ENCODE data around the gene SHFL. TPM values are rescaled to one million over a fixed set of nuclear protein-coding genes. Genes with fewer than 3 reads are reported as not detected.

The SHFL gene
- total RNA-seq, 3 donors from 2014 or later (not counting 1 experiment from before 2014, with no cell fraction given), result 107 to 111 (median 107) TPM

GRCh38 chr19:10091370-10091687 is 5.2 kb downstream of the SHFL start:
- H3K9me3 ChIP-seq (ENCODE audit: control insufficient read depth, insufficient read depth, low read length), result no peaks in the 10 kb centered on the region
- intact Hi-C loops (cut with micrococcal nuclease), result no loop called here
- no peak overlapping the region for H3K27ac ChIP-seq (ENCODE audit: low read length)
- peaks cover 39% of the 10 kb centered on the region for H3K36me3 ChIP-seq (ENCODE audit: control insufficient read depth, insufficient read depth, low read length)
- DNase-seq (no peak), ATAC-seq (no peak)
- peaks cover 28% of the 10 kb centered on the region for H3K4me1 ChIP-seq (ENCODE audit: control insufficient read depth, insufficient read depth, low read length)
- no peaks in the 10 kb centered on the region for H3K9me3 Mint-ChIP-seq
- WGBS (ENCODE audit: insufficient coverage), result 96% methylated on average over 17 of the region's 17 CpGs
- no peaks in the 10 kb centered on the region for H3K27me3 Mint-ChIP-seq (ENCODE audit: low read depth in 2 of 2)
- H3K4me1 Mint-ChIP-seq, result peaks cover 18 to 22% of the 10 kb centered on the region in 2 donors
- no peak overlapping the region for H3K4me3 Mint-ChIP-seq
- no peak overlapping the region for H3K4me3 ChIP-seq (ENCODE audit: low read length)
- H3K27me3 ChIP-seq (ENCODE audit: control insufficient read depth, insufficient read depth, low read length), result no peaks in the 10 kb centered on the region
- H3K27ac Mint-ChIP-seq, result peak overlapping the region in 1 of 2 donors; percentile 74
- H3K36me3 Mint-ChIP-seq, result peaks cover 5% of the 10 kb centered on the region
- TF ChIP-seq CTCF (IDR thresholded peaks at IDR 0.05), result no peak

DNA sequence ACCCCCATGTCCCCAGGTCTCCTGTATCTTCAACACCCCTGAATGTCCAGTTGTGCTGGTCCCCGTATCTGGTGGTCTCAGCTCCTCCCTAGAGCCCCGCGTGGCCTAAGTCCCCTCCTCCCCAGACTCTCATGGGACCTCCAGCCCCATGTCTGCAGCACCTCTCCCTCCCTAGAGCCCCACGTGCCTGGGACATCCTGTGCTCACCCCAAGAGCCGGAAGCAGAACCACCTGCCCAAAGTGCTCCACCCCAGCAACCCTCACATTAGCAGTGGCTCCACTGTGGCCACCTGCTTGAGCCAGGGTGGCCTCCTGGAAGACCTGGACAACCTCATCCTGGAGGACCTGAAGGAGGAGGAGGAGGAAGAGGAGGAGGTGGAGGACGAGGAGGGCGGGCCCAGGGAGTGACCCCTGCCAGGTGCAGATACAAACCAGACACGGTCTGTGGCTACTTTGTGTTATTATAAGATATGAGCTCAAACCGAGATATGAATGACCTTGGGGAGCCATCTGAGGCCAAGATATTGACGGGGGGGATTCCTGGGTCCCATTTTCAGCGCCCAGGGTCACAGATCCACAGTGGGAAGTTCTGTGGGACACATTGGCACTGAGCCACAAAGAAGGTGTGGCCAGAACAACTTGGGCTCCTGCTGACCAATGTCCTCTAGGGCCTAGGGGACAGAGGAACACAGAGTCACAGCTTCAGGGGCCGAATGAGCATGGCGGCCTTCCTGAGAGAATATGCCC is 6.0 kb downstream of the SHFL start:
- intact Hi-C loops (cut with micrococcal nuclease), result no loop called here
- Mint-ChIP-seq H3K4me3 (peak overlapping the region; percentile 2), H3K36me3 (peaks cover 5% of the 10 kb centered on the region), H3K4me1 (peaks cover 18 to 19% of the 10 kb centered on the region in 2 donors), H3K27me3 (ENCODE audit: low read depth in 2 of 2) (no peaks in the 10 kb centered on the region), H3K27ac (peak overlapping the region in 1 of 2 donors; percentile 74), H3K9me3 (no peaks in the 10 kb centered on the region)
- peaks cover 39% of the 10 kb centered on the region for H3K36me3 ChIP-seq (ENCODE audit: control insufficient read depth, insufficient read depth, low read length)
- ATAC-seq (no peak), DNase-seq (no peak)
- H3K27me3 ChIP-seq (ENCODE audit: control insufficient read depth, insufficient read depth, low read length), result no peaks in the 10 kb centered on the region
- TF ChIP-seq CTCF (IDR thresholded peaks at IDR 0.05), result no peak
- no peaks in the 10 kb centered on the region for H3K9me3 ChIP-seq (ENCODE audit: control insufficient read depth, insufficient read depth, low read length)
- H3K27ac ChIP-seq (ENCODE audit: low read length), result no peak overlapping the region
- 86% methylated on average over 13 of the region's 13 CpGs for WGBS (ENCODE audit: insufficient coverage)
- peaks cover 28% of the 10 kb centered on the region for H3K4me1 ChIP-seq (ENCODE audit: control insufficient read depth, insufficient read depth, low read length)
- no peak overlapping the region for H3K4me3 ChIP-seq (ENCODE audit: low read length)

GRCh38 chr19:10092648-10093294 is 6.7 kb downstream of the SHFL start:
- H3K27ac ChIP-seq (ENCODE audit: low read length), result no peak overlapping the region
- no peak for ATAC-seq

More at GRCh38 chr19:10092648-10093294, 6.7 kb downstream of the SHFL start:
- H3K36me3 ChIP-seq (ENCODE audit: control insufficient read depth, insufficient read depth, low read length), result peaks cover 39% of the 10 kb centered on the region
- intact Hi-C loops (cut with micrococcal nuclease), result no loop called here
- no peaks in the 10 kb centered on the region for H3K9me3 Mint-ChIP-seq
- peaks cover 5% of the 10 kb centered on the region for H3K36me3 Mint-ChIP-seq
- H3K4me1 Mint-ChIP-seq, result peaks cover 11 to 12% of the 10 kb centered on the region in 2 donors
- H3K9me3 ChIP-seq (ENCODE audit: control insufficient read depth, insufficient read depth, low read length), result no peaks in the 10 kb centered on the region
- DNase-seq, result no peak
- H3K4me1 ChIP-seq (ENCODE audit: control insufficient read depth, insufficient read depth, low read length), result peaks cover 23% of the 10 kb centered on the region
- no peak for TF ChIP-seq CTCF (IDR thresholded peaks at IDR 0.05)
- H3K27me3 Mint-ChIP-seq (ENCODE audit: low read depth in 2 of 2), result no peaks in the 10 kb centered on the region
- WGBS (ENCODE audit: insufficient coverage), result 96% methylated on average over 9 of the region's 9 CpGs
- H3K4me3 ChIP-seq (ENCODE audit: low read length), result no peak overlapping the region
- peak overlapping the region; percentile 39 to 68 for H3K27ac Mint-ChIP-seq
- H3K27me3 ChIP-seq (ENCODE audit: control insufficient read depth, insufficient read depth, low read length), result no peaks in the 10 kb centered on the region
- H3K4me3 Mint-ChIP-seq, result no peak overlapping the region

Data from natural killer cell (primary cell).